Measurements from ENCODE around the gene ENOX2. TPM values are rescaled to one million over a fixed set of nuclear protein-coding genes. Genes with fewer than 3 reads are reported as not detected.

ENOX2 gene
- total RNA-seq, 1 experiment from 2014 or later: 21.4 TPM

DNA sequence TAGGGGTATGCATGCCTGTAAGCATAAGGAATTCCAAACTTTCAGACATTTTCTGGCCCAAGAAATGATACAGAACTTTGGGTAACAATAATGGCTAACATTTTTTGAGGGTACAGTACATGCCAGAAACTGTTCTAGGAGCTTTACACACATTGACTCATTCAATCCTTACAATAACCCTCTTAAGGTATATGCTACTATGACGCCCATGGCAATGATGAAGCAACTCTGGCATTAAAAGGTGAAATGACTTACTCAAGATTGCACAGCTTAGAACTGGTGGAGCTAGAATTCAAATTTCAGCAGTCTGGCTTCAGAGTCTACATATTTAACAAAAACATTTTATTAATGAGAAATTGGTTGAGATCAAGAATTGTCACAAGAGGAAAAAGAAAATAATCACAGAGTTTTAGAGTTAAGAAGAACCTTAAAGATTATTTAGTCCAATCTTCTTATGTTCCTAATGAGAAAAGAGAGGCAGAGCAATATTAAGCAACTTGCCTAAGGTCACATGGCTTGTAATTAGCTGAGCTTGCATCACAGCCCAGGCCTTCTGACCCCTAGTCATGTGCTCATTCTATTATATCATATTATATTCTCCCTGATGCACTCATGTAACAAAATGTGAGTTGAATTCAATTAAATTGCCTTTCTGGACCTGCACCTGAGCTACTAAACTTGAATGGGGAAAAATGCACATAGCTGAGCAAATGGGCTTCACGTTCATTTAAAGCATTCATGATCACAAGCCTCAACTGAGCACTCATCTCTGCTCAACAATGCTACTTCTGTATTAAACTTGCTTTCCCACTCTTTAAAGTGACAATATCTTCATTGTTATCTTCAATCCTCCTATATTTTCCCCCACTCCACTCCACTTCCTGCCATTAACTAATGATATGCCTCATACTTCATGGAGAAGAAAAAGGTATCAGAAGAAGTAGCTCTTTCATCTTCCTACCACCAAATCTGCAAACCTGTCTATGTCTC lies 73.2 kb downstream of the ENOX2 start:
- H3K4me1 ChIP-seq (replicated peaks; ENCODE audit: insufficient read depth): peaks cover 14% of the 10 kb centered on the region
- H4K20me1 ChIP-seq (ENCODE audit: insufficient read depth): no peaks in the 10 kb centered on the region; the same call in 1 of the 2 replicates
- no peak overlapping the region for H2AFZ ChIP-seq
- H3F3A ChIP-seq (ENCODE audit: insufficient read depth, low read depth): no peaks in the 10 kb centered on the region
- POLR2A ChIA-PET (ENCODE audit: unreplicated experiment): interaction anchor here (0.6 kb wide), 1 partner anchor 1308 kb away, joined by 16 read pairs; no protein-coding TSS in a partner anchor
- no peaks in the 10 kb centered on the region for H3K27me3 ChIP-seq (ENCODE audit: insufficient read depth, low read depth)
- CTCF ChIA-PET: interaction anchor here (0.6 kb wide), 1 partner anchor 964 kb away, joined by 5 read pairs; no protein-coding TSS in a partner anchor
- H3K36me3 ChIP-seq (ENCODE audit: low read depth): no peaks in the 10 kb centered on the region
- H3K4me2 ChIP-seq: peak overlapping the region; percentile 26; the same call in 1 of the 2 replicates
- intact Hi-C loops (cut with micrococcal nuclease; ENCODE audit: unreplicated experiment): no loop called here
- H3K27ac ChIP-seq: peak overlapping the region; percentile 51
- DNase-seq: peak in 1 of 2 experiments; percentile 74
- H3K4me3 ChIP-seq: no peak overlapping the region
- no peaks in the 10 kb centered on the region for H3K9me3 ChIP-seq (ENCODE audit: insufficient read depth, low read depth)
- TF ChIP-seq, protein P1, sequence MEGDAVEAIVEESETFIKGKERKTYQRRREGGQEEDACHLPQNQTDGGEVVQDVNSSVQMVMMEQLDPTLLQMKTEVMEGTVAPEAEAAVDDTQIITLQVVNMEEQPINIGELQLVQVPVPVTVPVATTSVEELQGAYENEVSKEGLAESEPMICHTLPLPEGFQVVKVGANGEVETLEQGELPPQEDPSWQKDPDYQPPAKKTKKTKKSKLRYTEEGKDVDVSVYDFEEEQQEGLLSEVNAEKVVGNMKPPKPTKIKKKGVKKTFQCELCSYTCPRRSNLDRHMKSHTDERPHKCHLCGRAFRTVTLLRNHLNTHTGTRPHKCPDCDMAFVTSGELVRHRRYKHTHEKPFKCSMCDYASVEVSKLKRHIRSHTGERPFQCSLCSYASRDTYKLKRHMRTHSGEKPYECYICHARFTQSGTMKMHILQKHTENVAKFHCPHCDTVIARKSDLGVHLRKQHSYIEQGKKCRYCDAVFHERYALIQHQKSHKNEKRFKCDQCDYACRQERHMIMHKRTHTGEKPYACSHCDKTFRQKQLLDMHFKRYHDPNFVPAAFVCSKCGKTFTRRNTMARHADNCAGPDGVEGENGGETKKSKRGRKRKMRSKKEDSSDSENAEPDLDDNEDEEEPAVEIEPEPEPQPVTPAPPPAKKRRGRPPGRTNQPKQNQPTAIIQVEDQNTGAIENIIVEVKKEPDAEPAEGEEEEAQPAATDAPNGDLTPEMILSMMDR (conservative IDR thresholded peaks at IDR 0.05): no peak
- TF ChIP-seq EZH2 (IDR thresholded peaks at IDR 0.05; ENCODE audit: low read depth): no peak
- BruUV-seq (replicated peaks): no TSS peak
- H3K79me2 ChIP-seq (ENCODE audit: low read depth): no peaks in the 10 kb centered on the region
- H3K9me2 ChIP-seq (ENCODE audit: insufficient read depth): peaks cover 4% of the 10 kb centered on the region; the same call in 1 of the 2 replicates

DNA sequence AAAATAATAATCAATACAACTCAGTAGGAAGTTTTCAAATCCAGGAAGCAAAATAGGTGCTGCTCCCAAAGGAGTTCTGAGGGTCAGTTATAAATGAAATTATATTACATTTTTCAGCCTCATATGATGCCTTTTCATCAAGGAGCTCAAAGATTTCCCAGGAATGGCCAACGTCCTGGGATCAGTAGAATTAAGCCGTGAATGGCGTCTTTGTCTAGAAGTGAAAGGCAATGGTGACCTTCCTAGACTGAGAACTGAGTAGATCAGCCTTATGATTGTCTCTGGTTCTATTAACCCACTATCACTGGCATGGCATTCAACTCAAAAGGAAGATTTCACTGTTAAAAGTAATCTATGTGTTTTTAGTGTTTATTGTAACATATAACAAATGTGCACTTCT lies 74.4 kb downstream of the ENOX2 start:
- BruUV-seq (replicated peaks): no TSS peak
- Histone ChIP-seq H3K36me3 (ENCODE audit: low read depth) (no peaks in the 10 kb centered on the region), H3K9me3 (ENCODE audit: insufficient read depth, low read depth) (no peaks in the 10 kb centered on the region), H3K9me2 (ENCODE audit: insufficient read depth) (peaks cover 4% of the 10 kb centered on the region; the same call in 1 of the 2 replicates), H3K27ac (no peak overlapping the region), H3K4me2 (no peak overlapping the region), H4K20me1 (ENCODE audit: insufficient read depth) (no peaks in the 10 kb centered on the region; the same call in 1 of the 2 replicates), H3K4me3 (no peak overlapping the region), H3K79me2 (ENCODE audit: low read depth) (no peaks in the 10 kb centered on the region), H2AFZ (no peak overlapping the region), H3K4me1 (replicated peaks; ENCODE audit: insufficient read depth) (peaks cover 14% of the 10 kb centered on the region), H3K27me3 (ENCODE audit: insufficient read depth, low read depth) (no peaks in the 10 kb centered on the region), H3F3A (ENCODE audit: insufficient read depth, low read depth) (no peaks in the 10 kb centered on the region)
- DNase-seq: no peak
- ChIA-PET POLR2A (ENCODE audit: unreplicated experiment) (no interaction called here), CTCF (no interaction called here)
- TF ChIP-seq EZH2 (IDR thresholded peaks at IDR 0.05; ENCODE audit: low read depth): no peak
- TF ChIP-seq, protein P1 (conservative IDR thresholded peaks at IDR 0.05): no peak
- intact Hi-C loops (cut with micrococcal nuclease; ENCODE audit: unreplicated experiment): no loop called here

DNA sequence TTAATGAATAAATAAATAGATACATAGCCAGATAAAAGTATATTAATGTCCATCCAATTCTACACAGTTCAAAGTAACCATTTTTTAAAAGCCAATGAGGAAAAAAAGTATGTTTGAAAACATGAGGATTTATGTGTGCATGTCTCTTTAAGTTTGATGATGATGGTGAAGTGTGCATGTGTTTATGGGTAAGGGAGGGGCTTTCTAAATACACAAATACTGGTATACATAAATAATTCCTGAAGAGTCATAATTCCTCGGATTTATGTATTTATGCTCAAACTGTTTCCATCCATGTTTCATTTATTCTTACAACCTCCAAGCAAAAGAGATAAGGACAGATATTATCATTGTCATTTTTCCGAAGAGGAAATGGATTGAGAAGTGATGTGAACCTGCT lies 75.4 kb downstream of the ENOX2 start:
- POLR2A ChIA-PET (ENCODE audit: unreplicated experiment): no interaction called here
- H3K79me2 ChIP-seq (ENCODE audit: low read depth): no peaks in the 10 kb centered on the region

More for the DNA sequence above, 75.4 kb downstream of the ENOX2 start:
- intact Hi-C loops (cut with micrococcal nuclease; ENCODE audit: unreplicated experiment): no loop called here
- H3K4me2 ChIP-seq: no peak overlapping the region
- CTCF ChIA-PET: no interaction called here
- H3K9me3 ChIP-seq (ENCODE audit: insufficient read depth, low read depth): no peaks in the 10 kb centered on the region
- no peak for DNase-seq
- no peaks in the 10 kb centered on the region for H3K36me3 ChIP-seq (ENCODE audit: low read depth)
- no peaks in the 10 kb centered on the region for H3K27me3 ChIP-seq (ENCODE audit: insufficient read depth, low read depth)
- BruUV-seq (replicated peaks): no TSS peak
- no peak overlapping the region for H3K4me3 ChIP-seq
- peaks cover 4% of the 10 kb centered on the region; the same call in 1 of the 2 replicates for H3K9me2 ChIP-seq (ENCODE audit: insufficient read depth)
- no peak overlapping the region for H3K27ac ChIP-seq
- no peaks in the 10 kb centered on the region for H3F3A ChIP-seq (ENCODE audit: insufficient read depth, low read depth)
- H4K20me1 ChIP-seq (ENCODE audit: insufficient read depth): no peaks in the 10 kb centered on the region; the same call in 1 of the 2 replicates
- no peak overlapping the region for H2AFZ ChIP-seq
- peaks cover 14% of the 10 kb centered on the region for H3K4me1 ChIP-seq (replicated peaks; ENCODE audit: insufficient read depth)
- TF ChIP-seq, protein P1 (conservative IDR thresholded peaks at IDR 0.05): no peak
- no peak for TF ChIP-seq EZH2 (IDR thresholded peaks at IDR 0.05; ENCODE audit: low read depth)

All from PC-9 (cell line).